Measurements from ENCODE around the gene KRT73. TPM values are rescaled to one million over a fixed set of nuclear protein-coding genes. Genes with fewer than 3 reads are reported as not detected.

KRT73 gene
- total RNA-seq, 1 donor from 2014 or later: 0.52 TPM

- Histone ChIP-seq H3K36me3 (no peaks in the 10 kb centered on the region), H3K27me3 (peaks cover 20% of the 10 kb centered on the region), H3K27ac (no peak overlapping the region), H3K4me3 (no peak overlapping the region), H3K4me1 (no peaks in the 10 kb centered on the region), H3K9me3 (no peaks in the 10 kb centered on the region)
- no peak for TF ChIP-seq CTCF (IDR thresholded peaks at IDR 0.05)
- intact Hi-C loops (cut with DNase I): no loop called here
- ATAC-seq: no peak
- no peak for DNase-seq
Measured at GRCh38 chr12:52662093-52662917, 43.9 kb upstream of the KRT73 start.

GRCh38 chr12:52661668-52662067 is 43.3 kb upstream of the KRT73 start:
- no peak for TF ChIP-seq CTCF (IDR thresholded peaks at IDR 0.05)
- Histone ChIP-seq H3K27me3 (peaks cover 20% of the 10 kb centered on the region), H3K4me1 (no peaks in the 10 kb centered on the region), H3K9me3 (no peaks in the 10 kb centered on the region), H3K36me3 (no peaks in the 10 kb centered on the region), H3K4me3 (no peak overlapping the region), H3K27ac (no peak overlapping the region)
- intact Hi-C loops (cut with DNase I): no loop called here
- ATAC-seq (no peak), DNase-seq (no peak)

DNA sequence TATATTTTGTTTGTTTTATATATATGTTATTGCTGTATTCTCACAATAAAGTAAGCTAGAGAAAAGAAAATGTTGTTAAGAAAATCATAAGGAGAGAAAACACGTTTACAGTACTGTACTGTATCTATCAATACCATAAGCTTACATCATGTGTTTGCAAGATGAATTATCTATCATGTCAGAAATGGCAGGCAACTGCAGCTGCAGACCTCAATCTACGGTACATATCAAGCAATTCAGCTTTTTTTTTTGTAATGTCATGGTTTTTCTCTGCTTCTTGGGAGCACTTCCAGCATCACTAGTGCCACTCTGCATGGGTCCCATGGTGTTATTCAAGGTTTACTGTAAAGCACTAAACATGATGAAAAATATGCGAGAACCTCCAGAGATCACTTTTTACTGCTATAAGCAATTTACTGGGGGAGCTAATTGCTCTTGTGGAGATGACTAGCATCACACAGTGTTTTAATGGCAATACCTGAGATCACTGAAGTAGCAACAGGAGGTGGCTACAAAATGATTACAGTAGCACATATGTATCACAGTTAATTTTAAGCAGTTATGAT is 42.7 kb upstream of the KRT73 start:
- ATAC-seq (no peak), DNase-seq (no peak)
- Histone ChIP-seq H3K4me3 (no peak overlapping the region), H3K27ac (no peak overlapping the region), H3K4me1 (no peaks in the 10 kb centered on the region), H3K27me3 (peaks cover 19% of the 10 kb centered on the region), H3K36me3 (no peaks in the 10 kb centered on the region), H3K9me3 (no peaks in the 10 kb centered on the region)
- no peak for TF ChIP-seq CTCF (IDR thresholded peaks at IDR 0.05)
- intact Hi-C loops (cut with DNase I): no loop called here

- no peak for DNase-seq
- intact Hi-C loops (cut with DNase I): no loop called here
- H3K27ac ChIP-seq: no peak overlapping the region
- H3K36me3 ChIP-seq: no peaks in the 10 kb centered on the region
- peaks cover 12% of the 10 kb centered on the region for H3K27me3 ChIP-seq
- ATAC-seq: no peak
- TF ChIP-seq CTCF (IDR thresholded peaks at IDR 0.05): no peak
- H3K9me3 ChIP-seq: no peaks in the 10 kb centered on the region
- H3K4me3 ChIP-seq: no peak overlapping the region
- H3K4me1 ChIP-seq: no peaks in the 10 kb centered on the region
Measured at GRCh38 chr12:52659951-52660350, 41.6 kb upstream of the KRT73 start.

GRCh38 chr12:52659395-52659794 is 41.0 kb upstream of the KRT73 start:
- Histone ChIP-seq H3K36me3 (no peaks in the 10 kb centered on the region), H3K27ac (no peak overlapping the region), H3K4me3 (no peak overlapping the region), H3K9me3 (no peaks in the 10 kb centered on the region), H3K4me1 (no peaks in the 10 kb centered on the region), H3K27me3 (peaks cover 12% of the 10 kb centered on the region)
- ATAC-seq (no peak), DNase-seq (no peak)
- TF ChIP-seq CTCF (IDR thresholded peaks at IDR 0.05): no peak
- intact Hi-C loops (cut with DNase I): no loop called here

Measured in upper lobe of right lung (tissue), 1 donor.